ENCODE measurements around the gene SIK3.

DNA sequence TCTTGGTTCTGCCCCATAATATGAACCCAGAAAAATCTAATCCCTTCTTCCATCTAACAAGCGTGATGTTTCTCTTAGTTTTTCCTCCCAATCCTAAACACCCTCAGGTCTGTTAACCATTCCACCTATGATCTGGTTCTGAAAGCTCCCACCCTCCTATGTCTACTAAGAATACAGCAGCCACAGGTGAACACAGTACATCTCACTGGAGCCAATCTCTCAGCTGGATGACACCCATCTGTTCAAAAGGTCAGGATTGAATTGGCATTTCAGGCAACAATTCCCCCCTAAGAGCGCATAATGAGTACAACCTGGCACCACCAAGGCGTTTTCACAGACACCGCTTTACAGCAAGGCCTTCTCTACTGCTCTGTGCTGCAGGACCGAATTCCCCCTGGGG, 241.8 kb downstream of the SIK3 start:
- TF ChIP-seq, protein P1, sequence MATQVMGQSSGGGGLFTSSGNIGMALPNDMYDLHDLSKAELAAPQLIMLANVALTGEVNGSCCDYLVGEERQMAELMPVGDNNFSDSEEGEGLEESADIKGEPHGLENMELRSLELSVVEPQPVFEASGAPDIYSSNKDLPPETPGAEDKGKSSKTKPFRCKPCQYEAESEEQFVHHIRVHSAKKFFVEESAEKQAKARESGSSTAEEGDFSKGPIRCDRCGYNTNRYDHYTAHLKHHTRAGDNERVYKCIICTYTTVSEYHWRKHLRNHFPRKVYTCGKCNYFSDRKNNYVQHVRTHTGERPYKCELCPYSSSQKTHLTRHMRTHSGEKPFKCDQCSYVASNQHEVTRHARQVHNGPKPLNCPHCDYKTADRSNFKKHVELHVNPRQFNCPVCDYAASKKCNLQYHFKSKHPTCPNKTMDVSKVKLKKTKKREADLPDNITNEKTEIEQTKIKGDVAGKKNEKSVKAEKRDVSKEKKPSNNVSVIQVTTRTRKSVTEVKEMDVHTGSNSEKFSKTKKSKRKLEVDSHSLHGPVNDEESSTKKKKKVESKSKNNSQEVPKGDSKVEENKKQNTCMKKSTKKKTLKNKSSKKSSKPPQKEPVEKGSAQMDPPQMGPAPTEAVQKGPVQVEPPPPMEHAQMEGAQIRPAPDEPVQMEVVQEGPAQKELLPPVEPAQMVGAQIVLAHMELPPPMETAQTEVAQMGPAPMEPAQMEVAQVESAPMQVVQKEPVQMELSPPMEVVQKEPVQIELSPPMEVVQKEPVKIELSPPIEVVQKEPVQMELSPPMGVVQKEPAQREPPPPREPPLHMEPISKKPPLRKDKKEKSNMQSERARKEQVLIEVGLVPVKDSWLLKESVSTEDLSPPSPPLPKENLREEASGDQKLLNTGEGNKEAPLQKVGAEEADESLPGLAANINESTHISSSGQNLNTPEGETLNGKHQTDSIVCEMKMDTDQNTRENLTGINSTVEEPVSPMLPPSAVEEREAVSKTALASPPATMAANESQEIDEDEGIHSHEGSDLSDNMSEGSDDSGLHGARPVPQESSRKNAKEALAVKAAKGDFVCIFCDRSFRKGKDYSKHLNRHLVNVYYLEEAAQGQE (IDR thresholded peaks at IDR 0.05; ENCODE audit: insufficient read depth in 1 of 2, low read depth in 2 of 2, low read length in 2 of 2) = no peak
- TF ChIP-seq POLR2AphosphoS5 (IDR thresholded peaks at IDR 0.05; ENCODE audit: low read depth, low read length) (no peak), FOXP2 (optimal IDR thresholded peaks at IDR 0.05; ENCODE audit: borderline replicate concordance, extremely low read depth, extremely low read length, insufficient read depth) (no peak), TAF1 (IDR thresholded peaks at IDR 0.05; ENCODE audit: borderline replicate concordance, insufficient read depth, low read length) (no peak)
